NCI-H1092 treated with DMSO at 0.1 percent for 48 hours (cell line): ENCODE measurements around the gene NAT14.
A peak's percentile ranks its signal among the peaks of the same experiment; 100 is the strongest.
"Not testable (repeated sequence)": the region's sequence is repeated elsewhere in the genome, so short reads cannot be mapped to it uniquely, and the experiment has no call there.

Experiments
- DNase-seq: peaks from one replicate; lab custom pipeline; 2025; lab: John Stamatoyannopoulos, UW

Gene NAT14

GRCh38 chr19:55503157-55503501 lies 18.1 kb downstream of the NAT14 start:
- DNase-seq, result no peak

- DNase-seq, result peak; percentile 90
These were observed 18.7 kb downstream of the NAT14 start for GRCh38 chr19:55503502-55504251.

- no peak for DNase-seq
These were observed 19.2 kb downstream of the NAT14 start for GRCh38 chr19:55504252-55504603.

- DNase-seq, result no peak
These were observed 20.0 kb downstream of the NAT14 start for GRCh38 chr19:55504981-55505380.

- DNase-seq, result no peak
These were observed 23.1 kb downstream of the NAT14 start for GRCh38 chr19:55508120-55508519.

- DNase-seq, result peak; percentile 78
These were observed 32.1 kb downstream of the NAT14 start for GRCh38 chr19:55516878-55517620.

GRCh38 chr19:55519451-55520311 lies 34.7 kb downstream of the NAT14 start:
- DNase-seq, result no peak

GRCh38 chr19:55520691-55521292 lies 35.8 kb downstream of the NAT14 start:
- DNase-seq, result no peak

GRCh38 chr19:55525289-55526101 lies 40.5 kb downstream of the NAT14 start:
- no peak for DNase-seq

GRCh38 chr19:55526216-55527196 lies 41.5 kb downstream of the NAT14 start:
- DNase-seq, result peak; percentile 87

- DNase-seq, result no peak
These were observed 42.4 kb downstream of the NAT14 start for GRCh38 chr19:55527197-55528029.

- peak; percentile 94 for DNase-seq
These were observed 43.2 kb downstream of the NAT14 start for GRCh38 chr19:55528030-55528803.

- DNase-seq, result no peak
These were observed 44.7 kb downstream of the NAT14 start for GRCh38 chr19:55529636-55530234.

GRCh38 chr19:55530996-55531395 lies 46.0 kb downstream of the NAT14 start:
- DNase-seq, result no peak

- DNase-seq, result not testable (repeated sequence)
These were observed 49.3 kb downstream of the NAT14 start for GRCh38 chr19:55534280-55534679.

GRCh38 chr19:55535173-55535964 lies 50.4 kb downstream of the NAT14 start:
- no peak for DNase-seq

GRCh38 chr19:55535965-55536350 lies 51.0 kb downstream of the NAT14 start:
- DNase-seq, result no peak
